ENCODE data around the gene AP1G1.

AP1G1 gene

DNA sequence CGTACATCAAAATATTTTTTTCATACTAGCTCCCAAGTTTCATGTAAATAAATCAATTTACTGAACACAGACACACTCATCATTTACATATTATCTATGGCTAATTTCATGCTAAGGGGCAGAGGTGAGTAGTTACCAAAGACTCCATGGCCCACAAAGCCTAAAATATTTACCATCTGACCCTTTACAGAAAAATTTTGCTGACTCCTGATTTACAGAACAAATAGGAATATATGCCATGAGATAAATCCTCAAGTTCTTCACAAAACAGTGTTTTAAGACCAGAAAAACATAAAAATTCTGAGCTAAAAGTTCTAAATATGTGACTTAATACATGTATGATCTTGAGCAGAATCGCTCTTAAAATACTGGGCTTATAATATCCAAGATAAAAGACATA lies 47.5 kb downstream of the AP1G1 start:
- H3K36me3 Mint-ChIP-seq (ENCODE audit: low read depth) = peaks cover 54% of the 10 kb centered on the region
- no peaks in the 10 kb centered on the region for H3K27me3 Mint-ChIP-seq (ENCODE audit: low read depth)
- no peak overlapping the region for H3K4me3 Mint-ChIP-seq
- no peak overlapping the region for H3K27ac Mint-ChIP-seq
- H3K9me3 Mint-ChIP-seq = no peaks in the 10 kb centered on the region
- no peak for DNase-seq (ENCODE audit: low spot score)
- H3K4me1 Mint-ChIP-seq (ENCODE audit: low read depth) = no peaks in the 10 kb centered on the region

DNA sequence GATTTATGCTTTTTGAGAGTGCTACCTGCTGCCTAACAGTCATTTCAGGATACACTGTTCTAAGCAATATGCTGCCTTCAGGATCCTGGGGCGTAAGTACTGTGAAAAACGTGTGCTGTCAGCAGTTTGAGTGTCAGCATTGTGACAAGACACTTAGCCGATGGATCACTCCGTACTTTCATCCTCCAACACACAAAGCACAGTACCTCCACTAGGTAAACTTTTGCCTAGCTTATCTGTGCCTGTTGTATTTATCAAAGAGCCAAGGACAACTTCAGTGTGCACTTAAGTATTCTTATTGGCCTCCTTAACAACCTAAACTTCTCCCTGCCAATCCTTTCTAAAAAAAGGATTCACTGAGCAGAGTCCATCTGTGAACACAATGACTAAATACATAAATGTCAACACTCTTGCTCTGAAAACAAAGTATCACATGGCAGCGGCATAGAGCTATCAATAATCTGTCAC lies 50.3 kb downstream of the AP1G1 start:
- Mint-ChIP-seq H3K4me1 (ENCODE audit: low read depth) (peaks cover 2% of the 10 kb centered on the region), H3K27me3 (ENCODE audit: low read depth) (no peaks in the 10 kb centered on the region), H3K4me3 (no peak overlapping the region), H3K9me3 (no peaks in the 10 kb centered on the region), H3K36me3 (ENCODE audit: low read depth) (peaks cover 54% of the 10 kb centered on the region), H3K27ac (no peak overlapping the region)
- DNase-seq (ENCODE audit: low spot score) = no peak

DNA sequence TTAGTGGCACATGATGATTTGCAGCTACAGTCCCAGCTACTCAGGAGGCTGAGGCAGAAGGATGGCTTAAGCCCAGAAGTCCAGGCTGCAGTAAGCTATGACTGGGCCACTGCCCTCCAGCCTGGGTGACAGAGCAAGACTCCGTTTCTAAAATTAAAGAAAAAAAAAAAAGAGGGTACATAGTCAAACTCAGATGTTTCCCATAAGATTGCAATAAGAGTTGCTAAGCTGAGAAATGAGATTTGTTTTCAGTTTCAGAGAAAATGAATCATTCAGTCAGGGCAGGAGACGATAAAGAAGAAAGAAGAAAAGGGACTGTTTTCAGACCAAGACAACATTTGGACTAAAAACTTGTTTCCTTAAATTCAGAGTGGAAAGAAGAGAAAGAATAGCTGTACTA lies 54.0 kb downstream of the AP1G1 start:
- Mint-ChIP-seq H3K27ac (no peak overlapping the region), H3K36me3 (ENCODE audit: low read depth) (peaks cover 57% of the 10 kb centered on the region), H3K4me1 (ENCODE audit: low read depth) (peaks cover 2% of the 10 kb centered on the region), H3K9me3 (no peaks in the 10 kb centered on the region), H3K27me3 (ENCODE audit: low read depth) (no peaks in the 10 kb centered on the region), H3K4me3 (no peak overlapping the region)
- DNase-seq (ENCODE audit: low spot score) = no peak

DNA sequence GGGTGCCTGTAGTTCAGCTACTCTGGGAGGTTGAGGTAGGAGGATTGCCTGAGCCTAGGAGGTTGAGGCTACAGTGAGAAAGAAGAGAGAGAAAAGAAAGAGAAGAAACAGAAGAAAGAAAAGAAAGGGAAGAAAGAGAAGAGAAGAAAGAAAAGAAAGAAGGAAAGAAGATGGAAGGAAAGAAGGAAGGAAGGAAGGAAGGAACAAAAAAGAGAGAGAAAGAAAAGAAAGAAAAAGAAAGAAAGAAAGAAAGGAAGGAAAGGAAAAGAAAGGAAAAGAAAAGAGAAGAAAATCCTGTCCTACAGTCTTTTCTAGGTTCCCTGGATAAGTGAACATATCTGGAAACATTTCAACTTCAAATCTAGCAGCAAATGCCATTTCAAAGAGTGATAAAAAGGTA lies 54.5 kb downstream of the AP1G1 start:
- Mint-ChIP-seq H3K4me3 (no peak overlapping the region), H3K27ac (no peak overlapping the region), H3K4me1 (ENCODE audit: low read depth) (peaks cover 2% of the 10 kb centered on the region), H3K27me3 (ENCODE audit: low read depth) (no peaks in the 10 kb centered on the region), H3K9me3 (no peaks in the 10 kb centered on the region), H3K36me3 (ENCODE audit: low read depth) (peaks cover 59% of the 10 kb centered on the region)
- no peak for DNase-seq (ENCODE audit: low spot score)

DNA sequence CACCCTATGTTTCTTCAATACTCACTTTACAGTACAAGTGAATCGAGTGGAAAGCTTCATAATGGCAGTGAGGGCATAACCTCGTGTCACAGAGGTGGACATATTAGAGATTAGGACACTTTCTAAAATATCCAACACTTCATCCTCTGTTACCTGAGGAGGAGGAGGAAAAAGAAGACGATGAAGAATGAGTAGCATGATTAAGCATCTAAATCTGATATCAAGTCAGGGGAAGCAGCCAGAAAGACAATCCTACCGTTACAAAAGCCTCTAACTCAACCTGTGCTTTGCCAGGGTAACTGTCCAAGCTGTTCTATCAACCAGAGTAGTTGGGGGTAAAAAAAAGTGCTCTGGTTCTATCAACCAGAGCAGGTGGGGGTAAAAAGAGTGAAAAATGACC lies 60.4 kb downstream of the AP1G1 start:
- Mint-ChIP-seq H3K4me1 (ENCODE audit: low read depth) (no peaks in the 10 kb centered on the region), H3K36me3 (ENCODE audit: low read depth) (peaks cover 52% of the 10 kb centered on the region), H3K27me3 (ENCODE audit: low read depth) (no peaks in the 10 kb centered on the region), H3K9me3 (no peaks in the 10 kb centered on the region), H3K27ac (no peak overlapping the region), H3K4me3 (no peak overlapping the region)
- DNase-seq (ENCODE audit: low spot score) = no peak

DNA sequence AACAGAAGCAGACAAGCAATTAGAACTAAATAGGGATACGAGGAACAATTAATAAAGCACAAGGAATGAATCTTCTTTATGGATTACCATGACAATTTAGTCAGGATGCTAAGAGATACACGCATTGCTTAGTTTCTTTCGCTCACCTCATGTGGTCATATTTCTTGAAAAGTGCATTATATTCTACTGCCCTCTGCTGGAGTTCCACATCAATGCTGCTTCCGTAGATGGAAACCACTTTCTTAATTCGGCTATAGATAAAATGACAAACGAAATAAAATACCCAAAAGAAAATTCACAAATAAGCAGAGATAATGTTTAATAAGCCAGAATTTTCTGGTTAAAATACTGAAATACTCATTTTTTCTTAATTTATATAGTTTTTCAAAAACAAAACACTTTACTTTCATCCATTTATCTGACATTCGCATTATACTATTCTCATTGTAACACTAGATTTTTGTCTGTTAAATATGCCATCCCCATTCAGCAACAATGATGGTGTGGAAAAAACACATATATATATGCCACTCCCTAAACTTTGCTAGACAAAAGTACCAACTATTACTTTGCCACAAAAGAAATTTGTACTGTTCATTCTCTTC lies 62.1 kb downstream of the AP1G1 start:
- Mint-ChIP-seq H3K4me3 (no peak overlapping the region), H3K9me3 (no peaks in the 10 kb centered on the region), H3K27me3 (ENCODE audit: low read depth) (no peaks in the 10 kb centered on the region), H3K27ac (no peak overlapping the region), H3K4me1 (ENCODE audit: low read depth) (no peaks in the 10 kb centered on the region), H3K36me3 (ENCODE audit: low read depth) (peaks cover 47% of the 10 kb centered on the region)
- no peak for DNase-seq (ENCODE audit: low spot score)

DNA sequence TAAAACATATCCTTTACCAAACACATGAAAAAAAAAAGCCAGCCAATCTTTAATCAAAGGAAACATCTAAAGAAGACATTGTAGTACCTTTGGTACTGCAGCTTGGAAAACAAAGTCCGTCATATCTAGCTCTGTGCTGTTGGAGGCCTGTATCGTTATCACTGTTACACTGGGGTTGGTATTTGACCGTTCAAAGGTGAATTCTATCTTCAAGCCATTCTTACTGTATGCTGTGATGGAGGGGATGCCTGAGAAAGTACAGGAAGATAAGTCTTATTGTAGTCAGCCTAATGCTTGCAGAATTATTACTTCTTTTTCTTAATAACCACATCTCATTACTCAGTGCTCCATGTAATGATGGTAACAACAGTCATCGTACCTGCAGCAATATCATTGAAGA lies 69.8 kb downstream of the AP1G1 start:
- Mint-ChIP-seq H3K9me3 (no peaks in the 10 kb centered on the region), H3K4me1 (ENCODE audit: low read depth) (no peaks in the 10 kb centered on the region), H3K27ac (no peak overlapping the region), H3K36me3 (ENCODE audit: low read depth) (peaks cover 42% of the 10 kb centered on the region), H3K27me3 (ENCODE audit: low read depth) (no peaks in the 10 kb centered on the region), H3K4me3 (no peak overlapping the region)
- DNase-seq (ENCODE audit: low spot score) = no peak

DNA sequence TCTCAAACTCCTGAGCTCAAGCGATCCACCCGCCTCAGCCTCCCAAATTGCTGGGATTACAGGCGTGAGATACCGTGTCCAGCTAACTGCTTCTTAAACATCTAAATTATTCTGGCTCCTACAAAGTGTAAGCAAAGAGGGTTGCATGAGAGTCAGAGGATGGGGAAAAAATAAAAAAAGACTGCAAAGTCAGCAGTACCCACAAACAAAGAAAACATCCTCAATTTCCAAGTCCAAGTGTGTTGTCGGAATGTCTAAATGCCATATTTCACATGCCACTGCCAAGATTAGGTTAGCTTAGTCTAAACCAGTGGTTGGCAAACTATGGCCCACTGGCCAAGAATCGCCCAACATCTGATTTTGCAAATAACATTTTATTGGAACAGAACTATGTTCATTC lies 71.1 kb downstream of the AP1G1 start:
- peak overlapping the region; percentile 20 for H3K27ac Mint-ChIP-seq
- H3K27me3 Mint-ChIP-seq (ENCODE audit: low read depth) = no peaks in the 10 kb centered on the region
- H3K36me3 Mint-ChIP-seq (ENCODE audit: low read depth) = peaks cover 48% of the 10 kb centered on the region
- H3K4me3 Mint-ChIP-seq = no peak overlapping the region
- H3K9me3 Mint-ChIP-seq = no peaks in the 10 kb centered on the region
- no peaks in the 10 kb centered on the region for H3K4me1 Mint-ChIP-seq (ENCODE audit: low read depth)
- no peak for DNase-seq (ENCODE audit: low spot score)

DNA sequence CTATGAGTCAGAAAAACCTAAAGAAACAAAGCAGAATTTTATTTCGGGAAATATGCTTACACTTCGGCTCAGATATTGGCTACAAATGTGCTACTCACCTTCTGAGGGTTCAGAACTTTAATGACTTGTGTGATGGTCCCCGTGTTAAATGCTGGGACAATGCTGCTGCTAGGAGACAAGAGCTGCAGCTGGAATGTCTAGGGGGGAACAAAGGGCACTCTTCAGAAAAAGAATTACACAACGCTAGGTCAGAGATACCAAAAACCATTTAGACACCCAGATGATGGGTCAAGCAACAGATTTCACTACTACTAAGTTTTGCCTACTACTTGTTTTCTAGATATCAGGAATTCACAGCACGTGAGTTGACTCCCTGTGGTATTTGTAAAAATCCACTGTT lies 74.1 kb downstream of the AP1G1 start:
- H3K4me1 Mint-ChIP-seq (ENCODE audit: low read depth) = no peaks in the 10 kb centered on the region

DNA sequence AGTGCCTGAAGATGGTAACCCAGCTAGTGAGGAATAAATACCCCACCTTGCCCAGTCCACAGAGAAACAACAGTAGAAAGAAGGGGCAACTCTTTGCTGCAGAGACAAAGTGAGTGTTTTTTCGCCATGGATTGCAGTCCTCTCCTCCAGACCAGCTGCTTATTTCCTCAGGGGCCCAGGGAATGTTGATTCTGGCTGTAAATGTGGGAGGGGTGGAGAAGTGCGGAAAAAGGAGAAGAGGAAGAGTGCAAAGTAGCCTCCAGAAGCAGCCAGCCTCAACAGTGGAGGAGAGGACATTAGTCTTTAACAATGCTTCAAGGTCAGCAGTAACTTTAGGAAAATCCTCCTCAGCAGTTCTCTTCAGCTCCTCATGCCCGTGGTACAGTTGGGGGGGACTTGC lies 76.0 kb downstream of the AP1G1 start:
- peaks cover 43% of the 10 kb centered on the region for H3K36me3 Mint-ChIP-seq (ENCODE audit: low read depth)
- H3K9me3 Mint-ChIP-seq = no peaks in the 10 kb centered on the region
- no peak overlapping the region for H3K4me3 Mint-ChIP-seq
- DNase-seq (ENCODE audit: low spot score) = no peak
- H3K27me3 Mint-ChIP-seq (ENCODE audit: low read depth) = no peaks in the 10 kb centered on the region
- H3K27ac Mint-ChIP-seq = no peak overlapping the region
- no peaks in the 10 kb centered on the region for H3K4me1 Mint-ChIP-seq (ENCODE audit: low read depth)

More for the DNA sequence above, 74.1 kb downstream of the AP1G1 start:
- no peak for DNase-seq (ENCODE audit: low spot score)
- H3K27ac Mint-ChIP-seq = no peak overlapping the region
- peaks cover 56% of the 10 kb centered on the region for H3K36me3 Mint-ChIP-seq (ENCODE audit: low read depth)
- no peak overlapping the region for H3K4me3 Mint-ChIP-seq
- no peaks in the 10 kb centered on the region for H3K27me3 Mint-ChIP-seq (ENCODE audit: low read depth)
- H3K9me3 Mint-ChIP-seq = no peaks in the 10 kb centered on the region

DNA sequence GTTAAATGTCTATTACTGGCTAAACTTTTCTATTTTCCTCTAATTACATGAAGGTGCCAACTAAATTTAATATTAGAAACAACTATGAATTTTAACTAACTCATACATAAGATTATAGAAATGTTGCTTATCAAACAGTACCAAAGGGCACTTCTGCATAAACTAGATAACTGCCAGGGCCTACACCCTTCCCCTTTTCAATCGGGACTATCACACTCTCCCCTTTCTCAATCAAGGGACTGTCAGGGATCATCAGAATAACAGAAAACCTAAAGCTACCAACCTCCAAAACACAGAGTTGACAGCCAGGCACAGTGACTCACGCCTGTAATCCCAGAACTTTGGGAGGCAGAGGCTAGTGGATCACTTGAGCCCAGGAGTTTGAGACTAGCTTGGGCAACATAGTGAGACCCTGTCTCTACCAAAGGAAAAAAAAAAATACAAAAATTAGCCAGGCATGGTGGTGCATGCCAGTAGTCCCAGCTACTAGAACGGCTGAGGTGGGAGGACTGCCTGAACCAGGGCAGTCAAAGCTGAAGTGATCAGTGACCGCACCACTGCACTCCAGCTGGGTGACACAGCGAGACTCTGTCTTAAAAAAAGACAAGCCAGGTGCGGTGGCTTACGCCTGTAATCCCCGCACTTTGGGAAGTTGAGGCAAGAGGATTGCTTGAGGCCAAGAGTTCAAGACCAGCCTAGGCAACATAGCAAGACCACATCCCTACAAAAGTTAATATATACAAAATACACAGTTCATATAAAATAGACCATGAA lies 80.9 kb downstream of the AP1G1 start:
- Mint-ChIP-seq H3K27me3 (ENCODE audit: low read depth) (peaks cover 15% of the 10 kb centered on the region), H3K9me3 (no peaks in the 10 kb centered on the region), H3K4me1 (ENCODE audit: low read depth) (peaks cover 9% of the 10 kb centered on the region), H3K36me3 (ENCODE audit: low read depth) (peaks cover 20% of the 10 kb centered on the region), H3K27ac (no peak overlapping the region), H3K4me3 (no peak overlapping the region)
- no peak for DNase-seq (ENCODE audit: low spot score)

DNA sequence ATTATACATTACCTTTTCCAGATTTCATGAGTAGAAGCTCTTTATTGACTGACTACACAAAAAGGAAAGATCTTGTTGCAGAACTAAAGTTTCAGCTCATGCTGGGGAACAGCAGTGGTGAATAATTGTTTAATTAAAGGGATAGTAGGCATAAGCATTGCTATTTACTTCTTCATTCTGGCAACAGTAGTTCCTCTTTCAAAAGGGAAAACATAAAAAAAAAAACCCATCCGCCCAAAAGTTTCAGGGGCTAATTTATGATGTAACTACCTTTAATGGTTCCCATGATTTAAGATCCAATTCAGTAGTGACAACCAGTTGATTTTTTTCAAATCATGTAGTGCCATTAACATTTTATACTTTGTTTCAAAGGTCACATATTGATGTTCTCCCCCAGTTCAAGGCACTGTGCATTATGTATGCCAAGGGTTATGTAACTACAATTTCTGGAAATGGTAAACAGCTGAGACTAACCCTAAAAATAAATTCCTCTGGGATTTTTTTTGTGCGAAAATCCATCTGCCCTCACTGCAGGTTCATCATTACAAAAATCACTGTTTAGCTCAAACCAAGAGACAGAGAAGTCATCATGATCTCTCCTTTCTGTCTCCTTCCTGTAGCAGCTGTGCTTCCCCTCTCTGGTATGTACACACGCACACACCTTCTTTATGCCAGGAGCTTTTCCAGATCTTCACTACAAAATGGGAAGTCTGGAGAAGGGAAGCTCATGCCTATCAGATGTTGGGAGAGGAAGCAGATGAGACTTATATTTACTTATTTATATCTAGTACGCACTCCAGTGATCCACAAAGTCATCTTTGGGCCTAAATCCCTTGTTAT lies 81.9 kb downstream of the AP1G1 start:
- peaks cover 12% of the 10 kb centered on the region for H3K4me1 Mint-ChIP-seq (ENCODE audit: low read depth)
- peaks cover 10% of the 10 kb centered on the region for H3K36me3 Mint-ChIP-seq (ENCODE audit: low read depth)
- no peak overlapping the region for H3K4me3 Mint-ChIP-seq
- peaks cover 15% of the 10 kb centered on the region for H3K27me3 Mint-ChIP-seq (ENCODE audit: low read depth)
- DNase-seq (ENCODE audit: low spot score) = no peak
- H3K9me3 Mint-ChIP-seq = no peaks in the 10 kb centered on the region
- H3K27ac Mint-ChIP-seq = no peak overlapping the region

DNA sequence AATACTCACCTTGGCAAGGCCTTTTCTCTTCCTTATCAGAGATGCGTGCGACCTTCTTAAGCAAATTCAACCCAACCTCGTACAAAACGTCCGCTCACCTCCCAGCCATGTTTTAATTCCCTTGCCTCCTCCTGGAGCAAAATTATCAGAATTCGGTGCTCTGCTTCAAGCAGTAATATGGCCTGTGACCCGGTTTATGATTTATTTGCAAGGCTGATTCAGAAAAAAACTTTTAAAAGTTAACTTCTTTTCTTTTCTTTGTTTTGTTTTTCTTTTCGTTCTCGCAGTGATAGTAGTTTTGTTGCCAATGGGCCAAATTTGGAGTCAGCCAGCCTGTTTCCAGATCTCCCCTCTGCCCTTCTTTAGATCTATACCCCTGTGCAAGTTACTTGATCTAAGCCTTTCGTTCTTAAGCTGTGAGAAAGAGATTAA lies 84.3 kb downstream of the AP1G1 start, which contains the start of gene PHLPP2:
Gene PHLPP2, minus strand, starts transcription at position 382 of the 432 bp plus-strand sequence. CDS start 9,906 bp downstream, outside the sequence.
- H3K27ac Mint-ChIP-seq = no peak within 1 kb of the TSS
- peak within 1 kb of the TSS; percentile 79 for H3K4me3 Mint-ChIP-seq
- H3K9me3 Mint-ChIP-seq = no peaks in the 10 kb centered on the region
- H3K4me1 Mint-ChIP-seq (ENCODE audit: low read depth) = peaks cover 12% of the 10 kb centered on the region
- no peaks in the 10 kb centered on the region for H3K36me3 Mint-ChIP-seq (ENCODE audit: low read depth)
- DNase-seq (ENCODE audit: low spot score) = no peak
- peaks cover 15% of the 10 kb centered on the region for H3K27me3 Mint-ChIP-seq (ENCODE audit: low read depth)
